ENCODE data around the gene PRKCE. TPM values are rescaled to one million over a fixed set of nuclear protein-coding genes. Genes with fewer than 3 reads are reported as not detected.

Gene PRKCE
- polyA plus RNA-seq, 1 experiment = 16.7 TPM

DNA sequence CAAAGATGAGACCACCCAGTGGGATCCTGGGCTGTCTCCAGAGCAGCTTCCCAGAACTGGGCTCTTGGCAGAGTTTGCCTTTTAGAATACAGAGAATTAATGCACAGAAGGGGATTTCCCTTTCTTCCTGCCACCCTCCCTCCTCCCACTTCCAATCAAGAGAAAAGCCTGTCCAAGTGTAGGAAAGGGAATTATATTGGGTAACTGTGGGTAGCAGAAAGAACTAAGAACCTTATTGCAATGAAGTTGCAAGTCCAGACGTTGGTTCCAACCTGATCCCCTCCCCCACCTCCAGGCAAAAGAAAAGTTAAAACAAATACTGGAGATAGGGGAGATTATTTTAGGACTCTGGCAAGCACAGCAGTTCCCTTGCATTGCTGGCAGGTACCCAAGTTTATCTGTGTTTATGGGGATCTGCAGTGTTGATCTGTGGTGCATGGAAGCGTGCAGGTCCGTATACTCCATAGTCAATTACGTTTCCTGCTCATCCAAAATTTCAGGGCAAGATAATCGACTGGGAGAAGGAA is 114.3 kb downstream of the PRKCE start:
- Histone ChIP-seq H3K27ac (ENCODE audit: low read depth, low read length) (no peak overlapping the region), H3K4me3 (ENCODE audit: low read depth, low read length) (no peak overlapping the region), H3K9me3 (ENCODE audit: control insufficient read depth, insufficient read depth, low read length) (no peaks in the 10 kb centered on the region), H3K27me3 (ENCODE audit: control insufficient read depth, insufficient read depth, low read length) (no peaks in the 10 kb centered on the region)
- POLR2A ChIA-PET = no interaction called here
- DNase-seq (ENCODE audit: low read depth, low spot score) = no peak
- CTCF ChIA-PET = no interaction called here
- TF ChIP-seq, protein P1, sequence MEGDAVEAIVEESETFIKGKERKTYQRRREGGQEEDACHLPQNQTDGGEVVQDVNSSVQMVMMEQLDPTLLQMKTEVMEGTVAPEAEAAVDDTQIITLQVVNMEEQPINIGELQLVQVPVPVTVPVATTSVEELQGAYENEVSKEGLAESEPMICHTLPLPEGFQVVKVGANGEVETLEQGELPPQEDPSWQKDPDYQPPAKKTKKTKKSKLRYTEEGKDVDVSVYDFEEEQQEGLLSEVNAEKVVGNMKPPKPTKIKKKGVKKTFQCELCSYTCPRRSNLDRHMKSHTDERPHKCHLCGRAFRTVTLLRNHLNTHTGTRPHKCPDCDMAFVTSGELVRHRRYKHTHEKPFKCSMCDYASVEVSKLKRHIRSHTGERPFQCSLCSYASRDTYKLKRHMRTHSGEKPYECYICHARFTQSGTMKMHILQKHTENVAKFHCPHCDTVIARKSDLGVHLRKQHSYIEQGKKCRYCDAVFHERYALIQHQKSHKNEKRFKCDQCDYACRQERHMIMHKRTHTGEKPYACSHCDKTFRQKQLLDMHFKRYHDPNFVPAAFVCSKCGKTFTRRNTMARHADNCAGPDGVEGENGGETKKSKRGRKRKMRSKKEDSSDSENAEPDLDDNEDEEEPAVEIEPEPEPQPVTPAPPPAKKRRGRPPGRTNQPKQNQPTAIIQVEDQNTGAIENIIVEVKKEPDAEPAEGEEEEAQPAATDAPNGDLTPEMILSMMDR (IDR thresholded peaks at IDR 0.05; ENCODE audit: low read depth, low read length) = no peak

DNA sequence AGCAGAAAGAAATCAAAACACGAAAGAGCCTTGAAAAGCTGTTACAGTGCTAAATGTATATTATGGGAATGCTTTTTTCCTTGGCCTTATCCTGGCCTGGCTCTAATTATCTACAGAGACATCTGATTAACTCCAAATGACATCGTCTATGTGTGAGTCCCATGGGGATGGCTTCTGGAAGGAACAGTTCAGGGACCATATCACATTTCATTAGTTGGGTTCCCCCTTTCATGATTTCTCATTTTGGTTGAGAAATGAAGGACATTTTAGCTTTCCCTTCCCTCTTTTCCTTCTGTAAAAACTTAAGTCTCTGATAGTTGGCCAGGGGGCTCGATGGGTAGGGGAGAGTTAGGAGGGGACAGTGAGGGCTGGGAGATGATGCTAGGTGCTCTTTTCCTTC is 116.7 kb downstream of the PRKCE start:
- CTCF ChIA-PET = interaction anchor here (1.6 kb wide), 1 partner anchor 10 kb away, joined by 5 read pairs; no protein-coding TSS in a partner anchor
- DNase-seq (ENCODE audit: low read depth, low spot score) = no peak
- H3K9me3 ChIP-seq (ENCODE audit: control insufficient read depth, insufficient read depth, low read length) = no peaks in the 10 kb centered on the region
- TF ChIP-seq, protein P1 (IDR thresholded peaks at IDR 0.05; ENCODE audit: low read depth, low read length) = no peak
- H3K27ac ChIP-seq (ENCODE audit: low read depth, low read length) = no peak overlapping the region
- POLR2A ChIA-PET = interaction anchor here (0.6 kb wide), 1 partner anchor 100 kb away, joined by 4 read pairs; no protein-coding TSS in a partner anchor
- no peak overlapping the region for H3K4me3 ChIP-seq (ENCODE audit: low read depth, low read length)
- H3K27me3 ChIP-seq (ENCODE audit: control insufficient read depth, insufficient read depth, low read length) = no peaks in the 10 kb centered on the region

DNA sequence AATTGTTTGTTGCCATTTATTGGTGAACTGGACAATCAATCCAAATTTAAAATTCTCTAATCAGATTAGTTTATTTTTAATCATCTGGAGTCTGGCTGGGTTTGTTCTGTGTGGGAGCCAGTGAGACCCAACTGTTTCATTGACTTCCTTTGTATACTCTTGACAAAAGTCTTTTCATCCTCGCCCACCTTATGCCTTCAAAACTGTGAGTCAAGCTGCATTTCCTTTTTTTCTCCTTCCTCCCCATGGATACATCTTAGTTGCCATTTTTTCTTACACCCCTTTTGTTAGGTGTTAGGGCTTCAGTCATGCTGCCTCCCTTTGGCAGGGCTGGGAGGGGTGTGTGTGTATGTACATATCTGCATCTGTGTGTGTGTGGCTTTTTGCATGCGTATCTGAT is 117.6 kb downstream of the PRKCE start:
- POLR2A ChIA-PET = no interaction called here

DNA sequence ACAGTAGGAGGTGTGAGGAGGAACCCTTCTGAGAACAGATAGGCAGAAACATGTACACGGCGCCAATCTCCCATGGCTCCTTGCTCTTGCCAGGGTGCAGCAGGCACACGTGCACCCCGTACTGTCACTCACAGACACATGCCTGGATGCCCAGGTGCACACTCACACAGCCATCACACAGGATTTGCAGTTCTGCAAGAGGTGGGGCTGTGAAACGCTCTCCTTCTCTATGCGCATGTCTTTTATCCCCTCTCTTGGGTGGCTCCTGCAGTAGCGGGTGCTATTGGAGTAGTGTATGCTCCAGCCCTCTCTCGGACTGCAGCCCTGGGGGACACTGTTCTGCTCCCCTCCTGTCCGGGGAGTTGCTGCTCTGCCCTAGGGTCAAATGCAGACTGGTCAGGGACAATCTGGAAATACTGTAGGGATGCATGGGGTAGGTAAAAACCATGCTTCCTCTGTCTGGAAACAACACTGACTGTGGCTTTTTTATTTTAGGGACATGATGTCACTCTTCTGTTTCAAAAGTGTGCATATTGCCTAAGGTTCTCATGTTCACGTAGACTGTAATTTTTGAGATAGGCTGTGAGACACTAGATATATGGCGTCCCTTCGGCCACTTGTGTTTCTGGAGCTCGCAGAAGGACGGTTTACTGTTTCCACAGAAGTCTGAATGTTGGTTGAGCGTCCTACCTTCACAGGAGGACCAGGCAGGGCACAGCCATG is 118.5 kb downstream of the PRKCE start:
- DNase-seq (ENCODE audit: low read depth, low spot score) = no peak

More for the DNA sequence above, 117.6 kb downstream of the PRKCE start:
- CTCF ChIA-PET = interaction anchor here (1.6 kb wide), 1 partner anchor 10 kb away, joined by 5 read pairs; no protein-coding TSS in a partner anchor
- TF ChIP-seq, protein P1 (IDR thresholded peaks at IDR 0.05; ENCODE audit: low read depth, low read length) = no peak
- Histone ChIP-seq H3K27me3 (ENCODE audit: control insufficient read depth, insufficient read depth, low read length) (no peaks in the 10 kb centered on the region), H3K4me3 (ENCODE audit: low read depth, low read length) (no peak overlapping the region), H3K9me3 (ENCODE audit: control insufficient read depth, insufficient read depth, low read length) (no peaks in the 10 kb centered on the region), H3K27ac (ENCODE audit: low read depth, low read length) (no peak overlapping the region)
- DNase-seq (ENCODE audit: low read depth, low spot score) = no peak

More for the DNA sequence above, 118.5 kb downstream of the PRKCE start:
- H3K27me3 ChIP-seq (ENCODE audit: control insufficient read depth, insufficient read depth, low read length) = no peaks in the 10 kb centered on the region
- no peaks in the 10 kb centered on the region for H3K9me3 ChIP-seq (ENCODE audit: control insufficient read depth, insufficient read depth, low read length)
- no peak overlapping the region for H3K4me3 ChIP-seq (ENCODE audit: low read depth, low read length)
- no peak overlapping the region for H3K27ac ChIP-seq (ENCODE audit: low read depth, low read length)
- ChIA-PET CTCF (interaction anchor here (0.6 to 1.3 kb wide), 3 partner anchors 9 to 209 kb away, joined by 4 to 6 read pairs (median 6); no protein-coding TSS in a partner anchor), POLR2A (interaction anchor here (0.6 to 0.8 kb wide), 3 partner anchors 14 to 99 kb away, joined by 4 to 7 read pairs (median 4); no protein-coding TSS in a partner anchor)
- TF ChIP-seq, protein P1 (IDR thresholded peaks at IDR 0.05; ENCODE audit: low read depth, low read length) = no peak
